Activated gamma-delta T cell (primary cell): ENCODE data around the gene PAK1IP1.
"Not testable (repeated sequence)": the region's sequence is repeated elsewhere in the genome, so short reads cannot be mapped to it uniquely, and the experiment has no call there.

Source experiments
- DNase-seq: peaks from one replicate; lab custom pipeline; 2025; lab: John Stamatoyannopoulos, UW

The PAK1IP1 gene

DNA sequence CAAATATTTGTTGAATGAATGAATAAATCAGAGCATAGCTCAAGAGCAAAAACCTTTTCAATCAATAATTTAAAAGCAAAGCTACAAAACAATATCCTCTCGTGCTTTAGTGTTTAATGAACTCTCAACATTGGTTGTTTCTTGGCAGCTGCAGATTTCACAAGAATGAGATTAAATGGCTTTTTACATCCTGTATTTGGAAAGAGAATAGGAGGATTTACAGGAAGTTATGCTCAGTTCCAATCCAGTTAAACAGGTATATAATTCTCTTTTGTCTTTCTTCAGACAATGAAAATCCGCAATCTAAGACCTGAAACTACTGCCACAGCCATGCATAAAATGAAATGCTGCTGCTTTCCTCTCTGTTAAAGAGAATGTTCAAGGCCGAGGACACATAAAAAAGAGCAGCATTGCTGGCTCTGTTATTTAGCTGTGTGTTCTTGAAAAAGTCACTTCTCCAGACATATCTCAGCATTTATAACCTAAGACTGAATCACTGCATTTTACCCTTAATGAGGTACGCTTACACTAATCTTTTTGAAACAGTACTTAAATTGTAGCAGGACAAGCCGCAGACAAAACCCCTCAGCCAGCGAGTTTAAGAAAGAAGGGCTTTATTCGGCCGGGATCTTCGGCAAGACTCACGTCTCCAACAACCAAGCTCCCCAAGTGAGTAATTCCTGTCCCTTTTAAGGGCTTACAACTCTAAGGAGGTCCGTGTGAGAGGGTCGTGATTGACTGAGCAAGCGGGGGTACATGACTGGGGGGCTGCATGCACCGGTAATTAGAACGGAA, 3.9 kb upstream of the PAK1IP1 start:
- no peak for DNase-seq

DNA sequence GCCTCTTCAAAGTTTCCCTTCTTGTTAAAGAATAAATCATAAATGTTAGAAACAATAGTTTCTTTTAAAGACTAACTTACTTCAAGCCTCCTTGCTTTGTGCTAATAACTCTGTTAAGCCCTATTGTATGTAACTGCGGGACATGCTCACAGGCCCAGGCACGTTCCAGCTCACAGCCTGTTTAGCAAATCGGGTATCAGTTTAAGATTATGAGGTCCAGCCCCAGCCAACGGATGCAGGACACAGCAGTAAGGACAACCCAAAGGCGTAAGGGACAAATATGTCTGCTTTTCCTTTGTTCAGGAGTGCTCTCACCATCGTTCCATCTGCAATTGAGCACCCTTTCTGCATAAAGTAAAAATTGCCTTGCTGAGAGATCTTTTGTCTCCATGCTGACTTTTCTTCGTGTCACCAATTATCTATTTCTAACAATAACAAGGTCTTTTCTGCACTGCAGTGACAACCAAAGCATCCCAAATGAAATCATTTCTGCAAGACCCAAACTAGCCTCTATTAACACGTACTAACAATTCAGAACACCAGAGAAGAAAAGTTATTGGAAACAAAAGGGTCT, 1.7 kb upstream of the PAK1IP1 start:
- DNase-seq, result no peak

DNA sequence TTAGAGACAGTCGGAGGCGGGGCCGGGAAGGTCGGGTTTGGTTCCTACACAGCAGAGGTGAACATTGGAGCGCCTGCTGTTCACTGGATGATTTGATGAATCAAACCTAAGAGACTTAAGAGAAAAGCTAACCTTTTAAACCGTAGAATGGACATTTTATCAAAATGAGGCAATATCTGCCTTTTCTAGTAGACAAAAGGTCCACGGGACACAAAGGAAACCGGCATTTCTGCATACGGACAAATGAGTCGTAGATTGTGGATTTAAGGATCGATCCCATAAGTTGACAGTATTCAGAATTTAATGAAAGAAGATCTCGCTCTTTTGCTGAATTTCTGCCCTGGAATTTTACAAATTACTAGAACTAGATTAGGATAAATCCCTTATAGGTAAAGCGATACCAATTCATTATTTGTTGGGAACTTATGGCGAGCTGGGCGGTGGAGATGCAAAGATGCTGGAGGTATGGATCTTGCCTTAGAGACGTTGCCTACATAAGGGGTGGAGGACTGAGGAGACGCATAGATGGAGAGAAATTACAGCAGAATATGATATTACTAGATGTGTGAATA, 400 bp downstream of the PAK1IP1 start:
- no peak for DNase-seq

DNA sequence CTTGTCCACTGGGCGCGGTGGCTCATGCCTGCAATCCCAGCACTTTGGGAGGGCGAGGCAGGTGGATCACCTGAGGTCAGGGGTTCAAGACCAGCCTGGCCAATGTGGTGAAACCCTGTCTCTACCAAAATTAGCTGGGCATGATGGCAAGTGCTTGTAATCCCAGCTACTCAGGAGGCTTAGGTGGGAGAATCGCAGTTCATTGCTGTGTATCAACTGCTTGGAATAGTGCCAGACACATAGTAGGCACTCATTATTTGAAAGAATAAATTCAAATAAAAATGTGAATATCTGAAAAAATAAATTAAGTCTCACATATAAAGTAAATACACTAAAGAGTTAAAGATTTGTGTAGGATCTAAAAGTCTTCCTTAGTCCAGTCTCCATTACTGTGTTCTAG, 1.9 kb downstream of the PAK1IP1 start:
- DNase-seq, result no peak

DNA sequence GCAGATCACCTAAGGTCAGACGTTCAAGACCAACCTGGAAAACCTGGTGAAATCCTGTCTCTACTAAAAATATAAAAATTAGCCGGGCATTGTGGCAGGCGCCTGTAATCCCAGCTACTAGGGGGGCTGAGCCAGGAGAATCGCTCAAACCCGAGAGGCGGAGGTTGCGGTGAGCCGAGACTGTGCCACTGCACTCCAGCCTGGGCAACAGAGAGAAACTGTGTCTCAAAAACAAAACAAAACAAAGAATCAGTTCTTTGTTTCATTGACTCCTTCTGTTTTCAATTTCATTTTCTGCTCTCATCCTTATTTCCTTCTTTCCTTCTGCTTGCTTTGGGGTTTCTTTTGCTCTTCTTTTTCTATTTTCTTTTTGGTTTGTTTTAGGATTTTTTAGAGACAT, 19.2 kb downstream of the PAK1IP1 start:
- no peak for DNase-seq

DNA sequence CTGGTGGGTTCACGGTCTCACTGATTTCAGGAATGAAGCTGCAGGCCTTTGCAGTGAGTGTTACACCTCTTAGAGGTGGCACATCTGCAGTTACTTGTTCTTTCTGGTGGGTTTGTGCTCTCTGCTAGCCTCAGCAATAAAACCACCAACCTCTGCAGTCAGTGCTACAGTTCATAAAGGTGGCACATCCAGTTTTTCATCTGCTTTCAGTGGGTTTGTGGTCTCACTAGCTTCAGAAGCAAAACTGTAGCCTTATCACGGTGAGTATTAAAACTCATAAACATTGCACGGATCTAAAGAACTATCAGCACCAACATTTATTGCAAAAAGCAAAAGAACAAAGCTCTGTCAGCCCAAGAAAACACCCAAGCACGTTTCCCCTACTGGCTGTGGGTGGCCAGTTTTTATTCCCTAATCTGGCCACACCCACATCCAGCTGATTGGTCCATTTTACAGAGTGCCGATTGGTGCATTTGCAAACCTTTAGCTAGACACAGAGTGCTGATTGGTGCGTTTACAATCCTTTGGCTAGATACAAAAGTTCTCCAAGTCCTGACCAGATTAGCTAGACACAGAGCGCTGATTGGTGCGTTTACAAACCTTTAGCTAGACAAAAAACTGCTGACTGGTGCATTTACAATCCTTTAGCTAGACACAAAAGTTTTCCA, 24.7 kb downstream of the PAK1IP1 start:
- no peak for DNase-seq

DNA sequence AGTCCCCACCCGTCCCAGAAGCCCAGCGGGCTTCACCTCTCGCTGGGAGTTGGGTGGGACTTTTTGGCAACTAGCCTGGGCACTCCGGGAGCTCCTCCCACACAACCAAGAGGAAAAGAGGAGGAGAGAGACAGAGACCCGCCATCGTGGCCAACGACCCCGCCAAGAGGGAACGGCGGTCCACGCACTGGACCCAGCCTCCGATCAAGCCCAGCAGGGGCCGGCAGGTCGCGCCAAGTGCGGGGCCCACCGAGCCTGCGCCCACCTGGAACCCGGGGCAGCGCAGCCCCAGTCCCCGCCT, 25.1 kb downstream of the PAK1IP1 start:
- DNase-seq, result no peak

DNA sequence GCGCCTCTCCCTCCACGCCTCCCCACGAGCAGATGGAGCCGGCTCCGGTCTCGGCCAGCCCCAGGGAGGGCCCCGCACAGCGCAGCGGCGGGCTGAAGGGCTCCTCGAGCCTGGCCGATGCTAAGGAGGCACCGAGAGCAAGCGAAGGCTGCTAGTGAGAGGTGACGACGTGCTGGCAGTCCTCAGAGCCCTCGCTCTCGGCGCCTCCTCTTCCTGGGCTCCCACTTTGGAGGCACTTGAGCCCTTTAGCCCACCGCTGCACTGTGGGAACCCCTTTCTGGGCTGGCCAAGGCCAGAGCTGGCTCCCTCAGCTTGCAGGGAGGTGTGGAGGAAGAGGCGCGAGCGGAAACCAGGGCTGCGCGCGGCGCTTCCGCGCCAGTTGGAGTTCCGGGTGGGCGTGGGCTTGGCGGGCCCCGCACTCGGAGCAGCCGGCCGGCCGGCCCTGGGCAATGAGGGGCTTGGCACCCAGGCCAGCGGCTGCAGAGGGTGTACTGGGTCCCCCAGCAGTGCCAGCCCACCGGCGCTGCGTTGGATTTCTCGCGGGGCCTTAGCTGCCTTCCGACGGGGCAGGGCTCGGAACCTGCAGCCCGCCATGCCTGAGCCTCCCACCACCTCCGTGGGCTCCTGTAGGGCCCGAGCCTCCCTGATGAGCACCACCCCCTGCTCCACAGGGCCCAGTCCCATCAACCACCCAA, 25.6 kb downstream of the PAK1IP1 start:
- DNase-seq, result peak; percentile 53

DNA sequence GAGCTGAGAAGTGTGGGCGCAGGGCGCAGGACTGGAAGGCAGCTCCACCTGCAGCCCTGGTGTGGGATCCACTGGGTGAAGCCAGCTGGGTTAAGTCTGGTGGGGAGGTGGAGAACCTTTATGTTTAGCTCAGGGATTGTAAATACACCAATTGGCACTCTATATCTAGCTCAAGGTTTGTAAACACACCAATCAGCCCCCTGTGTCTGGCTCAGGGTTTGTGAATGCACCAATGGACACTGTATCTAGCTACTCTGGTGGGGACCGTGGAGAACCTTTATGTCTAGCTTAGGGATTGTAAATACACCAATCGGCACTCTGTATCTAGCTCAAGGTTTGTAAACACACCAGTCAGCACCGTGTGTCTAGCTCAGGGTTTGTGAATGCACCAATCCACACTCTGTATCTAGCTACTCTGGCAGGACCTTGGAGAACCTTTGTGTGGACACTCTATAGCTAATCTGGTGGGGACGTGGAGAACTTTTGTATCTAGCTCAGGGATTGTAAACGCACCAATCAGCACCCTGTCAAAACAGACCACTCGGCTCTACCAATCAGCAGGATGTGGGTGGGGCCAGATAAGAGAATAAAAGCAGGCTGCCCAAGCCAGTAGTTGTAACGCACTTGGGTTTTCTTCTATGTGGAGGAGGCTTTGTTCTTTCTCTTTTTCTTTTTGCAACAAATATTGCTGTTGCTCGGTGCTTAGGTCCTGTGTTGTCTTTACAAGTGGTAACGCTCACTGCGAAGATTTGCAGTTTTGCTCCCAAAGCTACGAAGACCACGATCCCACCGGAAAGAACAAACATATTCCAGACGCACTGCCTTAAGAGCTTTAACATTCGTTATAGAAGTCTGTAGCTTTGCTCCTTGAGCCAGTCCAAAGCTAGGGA, 26.4 kb downstream of the PAK1IP1 start:
- not testable (repeated sequence) for DNase-seq

DNA sequence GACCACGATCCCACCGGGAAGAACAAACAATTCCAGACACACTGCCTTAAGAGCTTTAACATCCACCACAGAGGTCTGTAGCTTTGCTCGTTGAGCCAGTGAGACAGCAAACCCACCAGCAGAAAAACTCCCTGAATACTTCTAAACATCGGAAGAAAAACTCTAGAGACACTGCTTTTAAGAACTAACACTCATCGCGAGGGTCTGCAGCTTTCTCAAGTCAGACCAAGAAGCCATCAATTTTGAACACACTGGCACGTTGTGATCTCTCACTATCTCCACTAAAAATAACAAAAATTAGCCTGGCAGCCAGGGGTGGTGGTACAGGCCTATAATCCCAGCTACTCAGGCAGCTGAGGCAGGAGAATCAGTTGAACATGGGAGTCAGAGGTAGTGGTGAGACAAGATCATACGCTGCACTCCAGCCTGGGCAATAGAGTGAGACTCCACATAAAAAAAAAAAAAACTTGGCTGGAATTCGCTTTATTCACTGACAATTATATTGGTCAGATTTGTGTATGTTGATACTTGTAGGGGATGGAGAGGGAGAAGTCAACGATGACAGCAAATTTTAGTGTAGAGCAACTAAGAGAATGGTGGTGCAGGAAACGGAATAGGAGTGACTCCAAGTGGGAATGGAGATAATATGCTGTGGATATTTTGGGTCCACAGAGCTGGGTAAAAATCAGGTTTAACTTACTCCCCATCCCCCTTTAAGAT, 27.2 kb downstream of the PAK1IP1 start:
- DNase-seq, result no peak

DNA sequence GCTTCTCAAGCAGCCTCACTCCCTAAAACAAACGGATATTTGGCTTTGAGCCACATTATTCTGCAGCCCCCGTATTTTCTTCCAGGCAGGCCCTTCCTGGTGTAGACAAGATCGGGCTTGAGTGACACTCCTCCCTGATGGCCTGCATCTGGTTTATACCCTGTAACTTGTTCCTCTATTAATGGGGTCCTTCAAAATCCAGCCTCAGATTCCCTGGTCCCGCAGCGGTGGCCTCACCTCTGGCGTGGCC, 27.7 kb downstream of the PAK1IP1 start:
- no peak for DNase-seq

DNA sequence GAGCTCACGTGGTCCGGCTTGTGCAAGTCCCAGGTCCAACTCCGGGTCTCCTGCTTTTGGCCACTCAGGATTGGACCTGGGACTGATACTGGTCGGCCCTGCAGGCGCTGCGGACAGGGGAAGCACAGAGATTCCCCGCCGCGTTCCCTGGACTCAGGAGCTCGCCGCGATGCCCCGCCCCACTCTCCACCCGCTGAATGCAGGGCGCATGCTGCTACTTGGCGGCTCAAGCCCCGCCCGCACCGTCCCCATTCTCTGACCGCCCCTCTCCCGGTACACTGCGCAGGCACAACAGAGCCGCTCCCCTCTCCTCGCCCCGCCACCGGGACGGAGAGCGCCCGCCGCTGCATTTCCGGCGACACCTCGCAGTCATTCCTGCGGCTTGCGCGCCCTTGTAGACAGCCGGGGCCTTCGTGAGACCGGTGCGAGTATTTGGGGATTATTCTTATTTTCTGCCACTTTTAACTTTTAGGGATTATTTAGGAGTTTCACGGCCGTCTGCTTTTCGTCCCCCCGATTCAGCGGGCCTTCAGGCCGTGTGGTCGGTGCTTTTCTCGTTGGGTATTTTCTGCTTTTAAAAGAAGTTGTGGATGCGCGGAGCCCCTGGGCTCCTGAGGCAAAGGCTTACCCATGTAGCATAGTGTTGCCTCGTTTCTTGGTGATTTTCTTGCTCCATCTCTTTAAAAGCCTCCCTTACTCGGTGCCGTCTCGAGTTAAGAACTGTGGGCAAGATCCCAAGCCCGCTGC, 28.2 kb downstream of the PAK1IP1 start, which contains the start of gene TMEM14C:
Gene TMEM14C, plus strand, starts transcription at position 251 of the 747 bp plus-strand sequence. CDS start 1,544 bp downstream, outside the sequence.
- DNase-seq, result peak; percentile 67

DNA sequence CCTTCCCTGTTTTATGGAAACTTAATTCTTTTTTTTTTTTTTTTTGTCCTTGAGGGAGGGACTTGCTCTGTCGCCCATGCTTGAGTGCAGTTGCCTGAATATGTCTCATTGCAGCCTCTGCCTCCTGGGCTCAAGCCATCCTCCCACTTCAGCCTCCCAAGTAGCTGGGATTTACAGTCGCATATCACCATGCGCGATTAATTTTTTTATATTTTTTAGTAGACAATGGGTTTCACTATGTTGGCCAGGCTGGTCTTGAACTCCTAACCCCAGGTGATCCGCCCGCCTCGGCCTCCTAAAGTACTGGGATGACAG, 28.8 kb downstream of the PAK1IP1 start:
- DNase-seq, result no peak

DNA sequence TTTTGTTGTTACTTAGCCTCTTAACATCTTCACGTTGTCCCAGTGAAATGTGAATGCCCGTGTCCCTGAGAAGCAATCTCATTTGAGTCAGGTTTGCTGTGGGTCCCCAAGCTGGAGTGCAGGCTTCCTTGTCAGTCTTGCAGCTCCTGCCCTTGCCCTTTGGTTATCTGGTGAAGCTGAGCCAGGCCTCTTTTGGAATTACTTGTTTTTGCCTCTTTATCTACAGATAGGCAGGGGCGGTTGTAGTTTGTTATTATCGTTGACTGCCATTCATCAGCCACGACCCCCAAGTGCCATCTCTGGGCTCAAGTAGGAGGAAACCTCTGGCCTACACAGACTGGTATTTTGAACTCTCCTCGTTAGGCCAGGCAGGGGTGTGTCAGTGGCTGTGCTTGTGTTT, 30.3 kb downstream of the PAK1IP1 start:
- no peak for DNase-seq

DNA sequence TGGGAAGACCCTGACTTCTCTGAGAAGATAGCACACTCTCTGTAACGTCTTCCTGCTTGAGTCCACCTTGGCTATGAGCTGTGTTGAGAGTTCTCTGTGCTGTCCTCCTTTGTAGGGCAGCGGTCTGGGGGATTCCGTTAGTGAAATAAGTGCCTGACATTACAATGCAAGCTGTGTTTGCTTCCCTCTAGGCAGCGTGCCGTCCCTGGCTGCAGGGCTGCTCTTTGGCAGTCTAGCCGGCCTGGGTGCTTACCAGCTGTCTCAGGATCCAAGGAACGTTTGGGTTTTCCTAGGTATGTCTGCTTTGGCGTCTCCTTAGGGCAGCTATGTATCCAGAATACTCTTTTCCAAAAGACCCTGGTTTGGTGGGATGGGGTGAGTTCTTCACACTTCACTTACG, 30.9 kb downstream of the PAK1IP1 start:
- DNase-seq, result no peak

DNA sequence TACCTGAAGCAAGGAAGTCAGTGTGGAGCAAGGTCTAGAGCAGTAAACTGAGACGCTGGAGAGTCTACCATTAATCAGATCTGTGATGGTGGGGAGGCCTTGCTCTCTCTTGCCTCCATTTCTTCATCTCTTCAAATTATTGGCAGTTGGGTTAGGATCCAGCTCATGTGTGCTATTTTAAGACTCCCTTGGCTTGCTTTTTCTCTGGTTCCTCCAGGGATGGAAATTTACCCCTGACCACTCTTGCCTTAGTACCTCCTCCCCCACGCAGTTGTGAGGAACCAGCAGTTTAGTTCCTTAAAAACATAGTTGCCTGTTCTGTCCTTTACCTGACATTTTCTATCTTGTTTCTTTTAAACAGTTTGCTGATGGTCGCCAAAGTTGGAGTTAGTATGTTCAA, 35.5 kb downstream of the PAK1IP1 start:
- DNase-seq, result no peak

DNA sequence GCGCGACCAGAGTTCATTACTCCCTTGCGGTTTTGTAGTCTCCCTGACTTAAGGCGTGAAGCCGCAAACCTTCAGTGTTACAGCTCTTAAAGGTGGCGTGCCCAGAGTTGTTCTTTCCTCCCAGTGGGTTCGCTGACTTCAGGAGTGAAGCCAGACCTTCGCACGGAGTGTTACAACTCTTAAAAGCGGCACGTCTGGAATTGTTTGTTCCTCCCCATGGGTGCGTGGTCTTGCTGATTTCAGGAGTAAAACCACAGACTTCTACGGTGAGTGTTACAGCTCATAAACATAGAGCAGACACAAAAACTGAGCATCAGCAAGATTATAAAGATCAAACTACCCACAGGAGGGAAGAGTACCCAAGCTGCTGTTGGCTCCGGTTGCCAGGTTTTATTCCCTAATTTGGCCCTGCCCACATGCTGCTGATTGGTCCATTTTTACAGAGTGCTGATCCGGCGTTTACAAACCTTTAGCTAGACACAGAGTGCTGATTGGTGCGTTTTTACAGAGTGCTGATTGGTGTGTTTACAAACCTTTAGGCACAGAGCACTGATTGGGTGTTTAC, 38.5 kb downstream of the PAK1IP1 start:
- DNase-seq, result no peak

DNA sequence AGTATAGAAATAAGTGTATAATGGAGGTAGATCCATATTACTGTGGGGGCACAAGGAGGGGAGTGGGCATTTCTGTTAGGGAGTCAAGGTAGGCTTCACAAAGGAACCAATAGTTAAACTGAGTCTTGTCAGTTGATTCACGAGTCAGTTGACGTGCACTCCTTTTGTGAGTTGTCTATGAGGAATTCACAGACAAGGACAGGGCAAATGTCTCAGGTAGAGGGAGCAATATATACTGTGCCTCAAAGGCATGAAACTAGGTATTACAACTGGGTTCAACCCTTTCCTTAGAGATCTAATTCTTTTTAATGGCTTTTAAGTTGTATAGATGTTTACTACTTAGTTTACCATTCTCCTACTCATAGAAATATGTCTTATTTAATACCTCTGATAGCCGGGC, 39.1 kb downstream of the PAK1IP1 start:
- DNase-seq, result no peak

DNA sequence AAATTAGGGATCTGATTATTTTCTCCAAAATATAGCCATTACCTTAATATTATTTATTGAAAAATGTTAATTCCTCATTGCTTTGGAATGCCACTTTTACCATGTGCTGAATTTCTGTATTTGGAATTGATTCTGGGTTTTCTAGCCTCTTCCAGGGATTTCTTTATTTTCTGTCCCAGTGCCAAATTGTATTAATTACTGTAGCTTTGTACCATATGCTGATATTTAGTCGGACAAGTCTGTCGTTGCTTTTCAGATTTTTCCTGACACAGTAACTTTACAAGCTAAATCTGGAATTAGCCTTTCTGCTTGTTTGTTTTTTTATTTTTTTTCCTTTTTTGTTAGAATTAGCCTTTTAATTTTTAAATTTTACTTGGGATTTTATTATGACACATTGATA, 42.0 kb downstream of the PAK1IP1 start:
- no peak for DNase-seq

DNA sequence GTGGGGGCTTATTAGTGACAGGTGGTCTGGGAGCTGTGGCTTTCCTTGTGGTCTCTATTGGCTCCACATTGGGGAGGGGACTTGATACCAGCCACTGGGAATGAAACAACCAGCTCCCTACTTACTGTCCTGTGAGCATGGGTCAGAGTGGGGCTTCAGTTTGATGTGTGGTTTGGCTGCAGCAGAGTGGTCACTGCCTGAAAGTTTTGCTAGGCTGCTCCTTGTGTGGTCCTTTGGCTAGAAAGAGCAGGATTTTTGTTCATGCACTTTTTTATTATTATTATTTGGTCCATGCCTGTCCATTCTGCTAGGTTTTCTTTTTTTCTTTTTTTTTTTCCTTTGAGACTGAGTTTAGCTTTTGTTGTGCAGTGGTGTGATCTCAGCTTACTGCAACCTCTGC, 45.3 kb downstream of the PAK1IP1 start:
- no peak for DNase-seq
